Measurements from ENCODE around the gene TCF4.

Gene TCF4

GRCh38 chr18:55296115-55296514 is 291.9 kb downstream of the TCF4 start:
- DNase-seq (ENCODE audit: low read depth): no peak

GRCh38 chr18:55290898-55291297 is 297.1 kb downstream of the TCF4 start:
- DNase-seq (ENCODE audit: low read depth): no peak

DNA sequence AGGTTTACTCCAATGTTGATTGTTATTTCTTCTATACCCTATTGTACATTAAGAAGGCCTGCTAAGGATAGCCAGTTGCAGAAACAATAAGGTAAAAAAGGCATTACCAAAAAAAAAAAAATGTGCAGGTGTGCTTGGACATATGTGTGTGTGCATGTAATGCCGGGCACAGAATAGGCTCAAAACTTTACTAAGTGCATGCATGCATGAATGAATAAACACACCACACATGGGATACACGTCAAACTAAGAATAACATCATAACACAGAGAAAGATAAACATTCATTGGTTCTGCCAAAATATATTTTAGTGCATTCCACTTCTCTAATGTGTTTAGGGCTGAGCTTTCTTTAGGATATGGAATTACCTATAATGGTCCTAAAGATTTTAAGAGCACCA is 298.2 kb downstream of the TCF4 start:
- DNase-seq (ENCODE audit: low read depth): no peak

- no peak for DNase-seq (ENCODE audit: low read depth)
Observed at GRCh38 chr18:55289048-55289447, 298.9 kb downstream of the TCF4 start.

DNA sequence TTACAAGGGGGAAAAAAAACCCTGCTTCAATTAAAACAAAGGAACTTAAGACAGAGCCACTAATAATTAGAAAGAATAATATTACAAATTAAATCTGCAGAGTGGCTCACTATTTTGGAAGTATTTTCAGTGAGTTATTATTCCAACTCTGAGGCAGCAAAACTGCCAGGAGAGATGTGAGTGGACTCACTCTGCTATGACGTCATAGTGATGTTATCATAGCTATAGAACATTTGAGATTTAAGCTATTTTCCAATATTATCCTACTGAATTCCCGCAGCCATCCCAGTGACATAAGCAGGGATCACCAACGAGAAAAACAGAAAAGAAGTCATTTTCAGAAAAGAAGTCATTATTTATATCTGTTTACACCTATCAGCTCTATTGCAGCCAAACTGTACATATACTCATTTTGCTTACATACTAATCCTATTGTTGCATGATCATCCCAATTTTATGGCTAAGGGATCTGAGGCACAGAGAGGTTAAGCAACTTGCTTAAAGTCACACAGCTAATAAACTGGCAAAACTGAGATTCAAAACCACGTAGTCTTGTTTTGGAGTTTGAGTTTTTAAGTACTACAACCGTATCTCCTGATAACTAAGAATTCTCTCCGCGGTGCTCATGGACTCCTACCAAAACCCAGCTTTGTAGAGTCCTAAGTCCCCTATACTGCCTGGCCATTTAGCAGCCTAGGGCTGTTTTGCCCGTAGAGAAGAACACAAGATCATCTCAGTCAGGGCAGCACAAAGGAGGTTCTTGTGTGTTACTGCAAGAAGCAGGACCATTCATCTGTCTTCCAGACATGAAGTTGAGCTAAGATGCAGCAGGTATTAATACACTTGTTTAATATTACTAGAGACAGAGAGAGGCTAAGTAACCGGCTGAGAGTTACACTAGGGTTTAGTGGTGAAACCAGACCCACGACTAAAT is 299.8 kb downstream of the TCF4 start:
- no peak for DNase-seq (ENCODE audit: low read depth)

GRCh38 chr18:55287149-55287806 is 300.7 kb downstream of the TCF4 start:
- DNase-seq (ENCODE audit: low read depth): no peak

- no peak for DNase-seq (ENCODE audit: low read depth)
Observed at GRCh38 chr18:55286257-55286825, 301.7 kb downstream of the TCF4 start.

DNA sequence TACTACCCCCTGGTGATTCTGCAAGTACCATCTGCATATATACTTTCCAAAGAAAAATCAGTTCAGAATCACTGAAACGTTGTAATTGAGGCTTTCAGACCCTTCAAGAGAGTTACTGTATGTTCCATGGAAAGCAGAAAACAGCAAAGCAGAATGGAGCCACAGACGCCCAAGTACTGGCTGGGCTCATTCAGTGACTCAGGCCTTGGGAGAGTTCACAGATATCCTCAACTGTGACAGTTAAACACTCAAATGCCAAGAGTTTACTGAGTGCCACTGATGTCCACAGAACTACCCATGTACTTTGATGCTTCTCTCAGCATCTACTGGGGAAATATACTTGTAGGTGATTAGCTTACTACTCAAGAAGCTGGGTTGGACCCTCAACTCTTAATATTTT is 303.4 kb downstream of the TCF4 start:
- no peak for DNase-seq (ENCODE audit: low read depth)

DNA sequence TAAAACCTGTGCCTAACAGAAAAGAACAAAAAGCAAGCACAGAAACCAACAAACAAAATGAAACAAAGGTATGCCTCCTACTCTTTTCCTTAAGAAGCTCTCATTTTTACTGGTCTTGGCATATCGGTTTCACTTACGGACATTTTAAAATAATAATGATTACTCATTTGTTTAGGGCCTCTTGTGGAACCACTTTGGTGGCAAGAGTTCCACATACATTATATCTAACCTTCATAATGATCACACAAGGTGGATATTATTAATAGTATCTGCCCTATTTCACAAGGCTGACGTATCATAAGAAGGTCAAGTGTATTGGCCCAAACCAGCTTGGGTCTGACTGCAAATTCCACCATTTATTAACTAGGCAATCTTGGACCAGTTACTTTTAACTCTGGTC is 304.7 kb downstream of the TCF4 start:
- no peak for DNase-seq (ENCODE audit: low read depth)

DNA sequence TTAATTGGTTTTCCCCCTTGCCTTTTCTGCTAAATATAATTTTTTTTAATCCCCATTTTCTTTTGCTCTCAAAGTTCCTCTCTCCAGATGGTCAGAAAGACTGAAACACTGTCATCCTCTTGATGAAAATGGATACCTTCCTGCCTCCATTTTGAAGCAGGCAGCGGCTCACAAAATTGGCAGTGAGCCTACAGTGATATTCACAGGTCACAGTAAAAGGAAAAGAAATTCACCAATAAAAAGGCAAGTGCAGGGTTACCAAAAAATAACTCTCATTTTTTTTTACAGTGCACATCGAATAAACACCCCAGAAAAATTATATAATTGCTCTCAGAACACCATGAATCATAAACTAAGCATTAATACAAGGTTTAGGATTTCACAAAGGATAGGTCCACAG is 307.5 kb downstream of the TCF4 start:
- DNase-seq (ENCODE audit: low read depth): no peak

DNA sequence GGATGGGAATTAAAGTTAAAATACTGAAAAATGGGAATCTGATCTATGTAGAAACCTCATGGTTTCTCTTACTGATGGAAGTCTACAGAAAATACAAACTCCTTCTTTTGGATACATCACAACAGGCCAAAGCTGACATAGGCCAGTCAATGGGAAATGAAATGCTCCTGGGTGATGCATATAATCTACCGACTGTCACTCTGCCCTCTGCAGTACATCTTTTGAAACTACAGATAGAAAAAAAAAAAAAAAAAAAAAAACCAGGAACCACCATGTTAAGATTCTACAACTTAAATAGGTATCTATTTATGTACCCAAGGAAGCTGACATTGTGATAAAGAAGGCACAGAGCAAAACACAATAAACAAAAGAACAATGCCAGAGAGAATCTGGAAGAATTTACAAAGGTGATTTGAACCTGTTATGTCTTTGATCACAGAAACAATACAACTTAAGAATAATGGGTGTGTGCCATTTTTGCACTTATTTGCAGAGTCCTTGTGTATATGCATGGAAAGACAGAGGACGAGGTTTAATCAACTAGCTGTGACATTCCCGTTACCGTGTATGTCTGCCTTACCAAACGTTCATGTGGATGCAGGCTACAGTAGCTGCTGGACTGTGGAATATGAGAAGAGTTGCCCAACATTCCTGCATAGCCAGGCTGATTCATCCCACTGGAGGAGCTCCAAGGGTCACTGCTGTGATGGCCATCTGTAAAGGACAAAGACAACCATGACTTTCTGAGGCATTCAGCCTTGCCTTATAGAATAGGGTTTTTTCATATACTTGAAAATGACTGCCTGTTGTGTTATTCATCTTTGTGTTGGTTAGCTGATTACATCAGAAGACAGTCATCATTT is 312.7 kb downstream of the TCF4 start:
- DNase-seq (ENCODE audit: low read depth): no peak

DNA sequence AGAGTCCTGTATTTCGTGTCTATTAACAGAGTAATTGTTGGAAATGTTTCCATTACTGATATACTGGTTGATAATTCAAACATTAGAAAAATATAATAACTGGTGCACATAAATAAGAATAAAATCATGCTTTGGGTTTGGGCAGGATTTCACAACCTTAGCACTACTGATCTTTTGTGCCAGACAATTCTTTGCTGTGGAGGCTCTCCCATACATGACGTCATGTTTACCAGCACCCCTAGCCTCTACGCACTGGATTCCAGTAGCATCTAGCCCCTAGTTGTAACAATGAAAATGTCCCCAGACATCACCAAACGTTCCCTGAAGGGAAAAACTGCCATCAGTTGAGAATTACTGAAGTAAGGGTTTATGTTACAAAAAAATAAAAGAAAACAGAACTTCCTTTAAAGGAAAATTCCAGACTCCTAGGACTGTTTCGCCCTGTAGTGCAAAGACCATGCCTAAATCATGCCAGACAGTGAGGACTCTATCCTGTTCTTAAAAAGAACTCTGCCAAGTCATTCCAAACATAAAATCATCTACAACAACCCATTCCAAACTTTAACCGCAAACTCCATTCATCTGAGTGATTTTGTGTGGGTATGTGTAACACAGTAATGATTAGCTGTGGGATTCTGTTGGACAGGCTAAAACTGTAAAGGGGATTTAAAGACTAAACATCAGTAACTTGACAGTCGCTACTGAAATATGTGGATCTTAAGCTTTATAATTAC is 315.3 kb downstream of the TCF4 start:
- no peak for DNase-seq (ENCODE audit: low read depth)

DNA sequence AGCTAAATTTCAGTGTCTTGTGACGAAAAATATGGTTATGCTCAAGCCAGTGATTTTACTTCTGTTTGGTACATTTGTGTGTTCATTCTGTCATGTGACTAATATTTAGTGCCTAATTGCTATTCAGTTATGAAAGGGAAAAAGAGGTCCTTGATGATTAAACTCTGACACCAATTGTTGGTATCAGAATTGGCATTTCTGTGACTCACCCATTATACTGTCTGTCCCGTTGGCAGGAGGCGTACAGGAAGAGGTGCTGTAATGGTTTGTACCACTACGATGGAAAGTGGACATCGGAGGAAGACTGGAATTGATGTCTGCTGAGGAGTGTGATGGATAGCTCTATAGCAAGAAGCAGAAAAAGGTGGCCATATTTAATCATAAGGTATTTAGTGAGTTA is 318.4 kb downstream of the TCF4 start:
- DNase-seq (ENCODE audit: low read depth): no peak

GRCh38 chr18:55268628-55269275 is 319.2 kb downstream of the TCF4 start:
- DNase-seq (ENCODE audit: low read depth): no peak

DNA sequence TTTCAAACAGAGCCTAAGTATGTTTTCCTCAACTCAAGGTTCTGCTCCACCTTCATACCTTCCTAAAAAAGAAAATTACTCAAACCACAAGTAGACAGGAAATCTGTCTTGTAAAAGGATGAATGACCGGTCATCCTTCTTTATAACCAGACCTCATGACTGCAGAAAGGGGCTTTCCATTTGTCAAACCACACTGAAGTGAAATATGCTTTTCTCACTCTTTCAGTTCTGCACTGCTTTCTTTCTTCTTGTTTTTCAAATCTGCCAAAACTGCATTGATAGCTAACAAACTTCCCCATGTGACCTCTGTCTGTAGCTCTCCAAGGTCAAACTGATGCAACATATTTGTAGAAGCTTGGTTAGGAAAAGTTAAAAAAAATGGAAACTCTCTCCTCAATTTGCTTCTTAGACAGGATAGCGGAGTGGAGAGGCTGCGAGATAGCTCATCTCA is 319.8 kb downstream of the TCF4 start:
- no peak for DNase-seq (ENCODE audit: low read depth)

DNA sequence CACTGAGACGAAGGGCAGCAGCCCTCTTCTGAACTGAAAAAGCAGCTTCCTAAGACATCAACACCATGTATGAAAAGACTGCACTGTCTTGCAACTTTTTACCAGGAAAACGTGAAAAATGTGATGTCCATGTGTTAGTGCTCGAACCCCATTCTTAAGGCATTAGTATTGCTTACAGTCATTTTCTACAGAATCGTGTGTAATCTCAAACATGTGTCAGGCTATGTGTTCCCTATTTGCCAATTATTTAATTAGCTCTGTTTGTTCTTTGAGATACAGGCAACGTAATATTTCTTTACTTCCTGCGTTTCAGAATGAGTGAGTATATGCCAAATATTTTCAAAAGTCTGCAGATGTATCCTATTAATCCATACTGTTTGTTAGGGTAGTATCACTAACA is 321.0 kb downstream of the TCF4 start:
- DNase-seq (ENCODE audit: low read depth): no peak

DNA sequence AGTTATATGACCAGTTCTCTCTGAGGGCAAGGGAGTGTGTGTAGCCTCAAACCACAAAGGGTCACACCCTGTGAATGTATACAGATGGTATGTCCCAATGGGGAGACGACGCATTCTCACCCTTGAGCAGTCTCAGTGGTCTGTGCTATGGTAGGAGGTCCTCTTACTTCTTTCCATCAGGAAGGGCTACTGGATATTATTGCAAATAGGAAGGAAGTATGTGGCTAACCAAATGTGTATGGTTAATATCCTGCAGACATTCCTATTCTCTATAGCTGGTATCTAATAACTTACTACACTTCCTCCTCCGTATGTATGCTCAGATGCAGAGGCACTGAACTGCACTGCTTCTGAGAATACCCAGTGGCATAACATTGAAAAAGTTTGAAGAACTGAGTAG is 322.0 kb downstream of the TCF4 start:
- no peak for DNase-seq (ENCODE audit: low read depth)

- DNase-seq (ENCODE audit: low read depth): no peak
Observed at GRCh38 chr18:55265130-55265675, 322.8 kb downstream of the TCF4 start.

GRCh38 chr18:55264108-55264507 is 323.9 kb downstream of the TCF4 start:
- no peak for DNase-seq (ENCODE audit: low read depth)

DNA sequence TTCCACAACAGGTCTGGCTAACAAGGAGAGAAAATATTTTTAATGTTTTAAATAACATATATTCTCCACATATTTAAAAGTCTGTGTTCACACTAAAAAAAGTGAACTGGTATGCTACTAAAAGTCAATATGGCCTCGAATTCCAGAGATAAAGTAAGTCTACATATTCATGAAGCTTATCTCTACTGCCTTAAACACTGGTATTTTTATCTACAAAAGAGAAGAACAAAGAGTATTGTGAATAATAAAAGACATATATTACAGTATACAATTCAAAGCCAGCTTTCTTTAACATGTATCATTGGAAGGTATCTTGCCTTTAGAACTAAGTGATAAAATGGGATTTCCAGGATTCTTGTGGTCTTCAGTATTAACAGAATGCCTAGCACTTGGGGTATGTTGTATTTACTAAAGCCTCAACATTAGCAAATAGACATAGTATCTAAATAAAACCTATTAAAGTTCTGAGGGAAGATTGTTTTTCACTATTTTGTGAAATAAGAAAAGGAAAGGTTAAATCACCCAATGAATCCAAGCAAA is 325.9 kb downstream of the TCF4 start:
- no peak for DNase-seq (ENCODE audit: low read depth)

Measured in stimulated activated CD8-positive, alpha-beta memory T cell treated with anti-CD3 and anti-CD28 coated beads, Interleukin-15, amount 100 ng/mL, for 24 hours (primary cell).